WI38 (cell line): ENCODE measurements around the gene CIDEA.

Source experiments
- H3K4me3 ChIP-seq: 2 replicates; pipeline ENCODE4 v1.5.1; 2011; ENCODE audit warnings: low read depth, mild to moderate bottlenecking, control low read depth, low read length
- TF ChIP-seq, protein P1 (sequence below): IDR thresholded peaks from 2 replicates; pipeline ENCODE4 v1.5.1; 2012; ENCODE audit warnings: low read depth, mild to moderate bottlenecking, control low read depth, low read length

CIDEA gene

DNA sequence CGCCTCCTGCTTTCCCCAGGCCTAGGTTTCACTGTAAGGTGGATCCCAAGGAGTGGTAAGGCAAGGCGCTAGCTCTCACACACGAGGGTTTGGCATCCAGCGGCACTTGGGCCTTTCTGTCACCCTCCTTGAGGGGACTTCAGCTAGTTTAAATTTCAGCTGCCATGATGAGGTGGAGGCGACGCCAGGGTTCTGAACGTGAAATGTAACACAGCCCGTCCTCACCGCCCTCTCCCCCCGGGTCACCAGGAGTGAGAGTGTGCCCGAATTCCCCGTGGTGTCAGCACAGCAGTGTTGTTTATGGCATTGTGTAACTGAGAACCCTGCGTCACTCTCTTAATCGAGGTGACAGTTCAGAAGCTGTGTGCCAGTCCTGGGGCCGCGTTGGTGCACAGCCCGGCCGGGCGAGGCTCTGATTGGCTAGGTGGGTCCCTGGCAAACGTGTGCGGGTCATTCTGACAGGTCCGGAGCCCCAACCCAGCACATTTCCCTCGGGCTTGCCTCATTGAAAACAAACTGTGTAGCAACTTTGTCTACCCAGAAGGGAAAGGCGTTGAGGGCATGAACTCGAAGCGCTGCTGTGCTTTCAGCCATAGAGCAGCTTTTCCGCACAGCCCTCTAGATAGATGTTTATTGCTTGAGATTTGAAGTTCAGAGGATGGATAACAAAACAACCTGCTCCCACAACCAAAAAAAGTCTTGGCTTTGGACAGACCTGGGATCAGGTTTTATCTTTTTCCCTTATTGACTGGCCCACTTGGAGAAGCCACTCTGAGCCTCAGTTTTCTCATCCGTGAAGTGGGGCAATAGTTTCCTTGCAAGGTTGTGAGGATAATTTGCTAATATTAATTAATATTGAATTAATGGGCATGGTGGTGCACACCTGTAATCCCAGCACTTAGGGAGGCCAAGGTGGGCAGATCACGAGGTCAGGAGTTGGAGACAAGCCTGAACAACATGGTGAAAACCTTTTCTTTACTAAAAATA is 4.9 kb downstream of the CIDEA start:
- H3K4me3 ChIP-seq: no peak overlapping the region
- TF ChIP-seq, protein P1, sequence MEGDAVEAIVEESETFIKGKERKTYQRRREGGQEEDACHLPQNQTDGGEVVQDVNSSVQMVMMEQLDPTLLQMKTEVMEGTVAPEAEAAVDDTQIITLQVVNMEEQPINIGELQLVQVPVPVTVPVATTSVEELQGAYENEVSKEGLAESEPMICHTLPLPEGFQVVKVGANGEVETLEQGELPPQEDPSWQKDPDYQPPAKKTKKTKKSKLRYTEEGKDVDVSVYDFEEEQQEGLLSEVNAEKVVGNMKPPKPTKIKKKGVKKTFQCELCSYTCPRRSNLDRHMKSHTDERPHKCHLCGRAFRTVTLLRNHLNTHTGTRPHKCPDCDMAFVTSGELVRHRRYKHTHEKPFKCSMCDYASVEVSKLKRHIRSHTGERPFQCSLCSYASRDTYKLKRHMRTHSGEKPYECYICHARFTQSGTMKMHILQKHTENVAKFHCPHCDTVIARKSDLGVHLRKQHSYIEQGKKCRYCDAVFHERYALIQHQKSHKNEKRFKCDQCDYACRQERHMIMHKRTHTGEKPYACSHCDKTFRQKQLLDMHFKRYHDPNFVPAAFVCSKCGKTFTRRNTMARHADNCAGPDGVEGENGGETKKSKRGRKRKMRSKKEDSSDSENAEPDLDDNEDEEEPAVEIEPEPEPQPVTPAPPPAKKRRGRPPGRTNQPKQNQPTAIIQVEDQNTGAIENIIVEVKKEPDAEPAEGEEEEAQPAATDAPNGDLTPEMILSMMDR: no peak

GRCh38 chr18:12262748-12263147 is 8.6 kb downstream of the CIDEA start:
- no peak overlapping the region for H3K4me3 ChIP-seq
- TF ChIP-seq, protein P1: no peak

GRCh38 chr18:12264864-12265263 is 10.7 kb downstream of the CIDEA start:
- TF ChIP-seq, protein P1: no peak

DNA sequence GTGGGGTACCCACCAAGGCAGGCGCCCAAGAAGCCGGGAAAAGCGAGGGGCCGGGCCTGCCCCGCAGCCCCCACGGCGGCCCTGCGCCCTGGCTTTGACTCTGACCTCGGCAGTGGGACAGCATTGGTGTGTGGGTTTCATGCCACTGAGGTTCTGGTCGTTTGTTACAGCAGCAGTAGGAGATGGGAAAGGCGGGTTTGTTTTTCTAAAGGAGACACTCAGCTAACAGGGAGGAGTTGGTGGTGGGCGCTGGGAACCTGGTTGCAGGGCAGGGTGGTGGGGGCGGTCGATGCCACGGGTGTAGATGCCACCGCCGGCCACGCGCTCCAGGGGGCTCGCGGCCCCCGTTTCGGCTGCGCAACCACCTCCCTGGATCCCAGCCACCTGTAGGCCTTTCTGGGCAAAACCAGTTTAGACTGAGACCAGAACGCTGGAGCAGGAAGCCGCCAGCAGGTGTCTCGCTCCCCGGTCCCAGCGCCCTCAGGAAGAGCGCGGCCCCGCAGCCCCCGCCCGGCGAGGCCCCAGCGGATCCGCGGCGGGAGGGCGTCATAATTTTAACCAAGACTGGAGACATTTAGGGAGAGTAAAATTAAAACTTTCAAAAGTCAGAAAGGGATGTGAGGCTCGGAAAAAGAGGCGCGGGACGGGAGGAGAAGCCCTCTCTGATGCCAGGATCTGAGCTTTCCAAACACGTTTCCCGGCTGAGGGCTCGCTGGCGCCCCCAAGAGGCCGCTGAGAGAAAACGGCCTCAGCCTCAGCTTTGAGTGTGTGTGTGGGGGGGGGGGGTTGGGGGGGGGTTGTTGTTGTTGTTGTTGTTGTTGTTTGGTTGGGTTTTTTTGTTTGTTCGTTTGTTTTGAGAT is 17.4 kb downstream of the CIDEA start:
- TF ChIP-seq, protein P1: peak; percentile 66
- peak overlapping the region; percentile 61 for H3K4me3 ChIP-seq

More at GRCh38 chr18:12264864-12265263, 10.7 kb downstream of the CIDEA start:
- no peak overlapping the region for H3K4me3 ChIP-seq

DNA sequence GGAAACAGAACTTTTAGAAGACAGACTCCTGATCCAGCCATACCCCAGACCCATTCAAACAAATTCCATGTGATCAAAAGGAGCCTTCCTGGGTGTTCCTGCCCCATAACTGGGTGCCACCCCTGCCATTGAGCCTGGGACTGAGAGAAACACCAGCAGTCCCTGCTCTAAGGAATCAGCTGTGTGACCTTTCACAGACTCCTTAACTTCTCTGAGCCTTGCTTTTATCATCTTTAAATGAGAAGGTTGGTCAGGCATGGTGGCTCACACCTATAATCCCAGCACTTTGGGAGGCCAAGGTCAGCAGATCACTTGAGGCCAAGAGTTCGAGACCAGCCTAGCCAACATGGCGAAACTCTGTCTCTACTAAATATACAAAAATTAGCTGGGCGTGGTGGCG is 20.6 kb downstream of the CIDEA start:
- TF ChIP-seq, protein P1: no peak

GRCh38 chr18:12276736-12277554 is 22.8 kb downstream of the CIDEA start:
- no peak overlapping the region for H3K4me3 ChIP-seq
- TF ChIP-seq, protein P1: no peak

More for the DNA sequence above, 20.6 kb downstream of the CIDEA start:
- H3K4me3 ChIP-seq: no peak overlapping the region
